HEK293 (cell line): Measurements from ENCODE around the gene SLC39A11.

Source experiments
- CTCF ChIP-seq: fragments of 450-650 bp; formaldehyde crosslinking; IDR thresholded peaks from 2 replicates; pipeline ENCODE4 v1.5.1; 2016; ENCODE audit warnings: missing biosample characterization, missing genetic modification characterization
- PBX3 ChIP-seq: sonication (generic); formaldehyde crosslinking; IDR thresholded peaks from 2 replicates; pipeline ENCODE4 v1.8.1; 2022; ENCODE audit warnings: mild to moderate bottlenecking, moderate library complexity, missing genetic modification reagents
- RBAK ChIP-seq: fragments of 450-650 bp; formaldehyde crosslinking; IDR thresholded peaks from 2 replicates; pipeline ENCODE4 v1.5.1; 2016; ENCODE audit warnings: missing biosample characterization, missing genetic modification characterization
- SP2 ChIP-seq: fragments of 450-650 bp; formaldehyde crosslinking; IDR thresholded peaks from 2 replicates; pipeline ENCODE4 v1.5.1; 2016; ENCODE audit warnings: missing biosample characterization, missing genetic modification characterization
- ZBTB49 ChIP-seq: fragments of 450-650 bp; formaldehyde crosslinking; IDR thresholded peaks from 2 replicates; pipeline ENCODE4 v1.5.1; 2016; ENCODE audit warnings: missing biosample characterization, missing genetic modification characterization, low read depth
- ZFP37 ChIP-seq: fragments of 450-650 bp; formaldehyde crosslinking; IDR thresholded peaks from 2 replicates; pipeline ENCODE4 v1.5.1; 2016; ENCODE audit warnings: missing biosample characterization, missing genetic modification characterization
- ZIC2 ChIP-seq: fragments of 450-650 bp; formaldehyde crosslinking; IDR thresholded peaks from 2 replicates; pipeline ENCODE4 v1.5.1; 2016; ENCODE audit warnings: missing biosample characterization, missing genetic modification characterization
- ZNF10 ChIP-seq: fragments of 450-650 bp; formaldehyde crosslinking; IDR thresholded peaks from 2 replicates; pipeline ENCODE4 v1.5.1; 2017; ENCODE audit warnings: missing biosample characterization, missing genetic modification characterization
- ZNF121 ChIP-seq: fragments of 450-650 bp; formaldehyde crosslinking; IDR thresholded peaks from 2 replicates; pipeline ENCODE4 v1.5.1; 2016; ENCODE audit warnings: missing biosample characterization, missing genetic modification characterization
- ZNF132 ChIP-seq: fragments of 450-650 bp; formaldehyde crosslinking; IDR thresholded peaks from 2 replicates; pipeline ENCODE4 v1.5.1; 2017; ENCODE audit warnings: missing biosample characterization, missing genetic modification characterization, borderline replicate concordance
- ZNF184 ChIP-seq: fragments of 450-650 bp; IDR thresholded peaks from 2 replicates; pipeline ENCODE4 v1.5.1; 2018; ENCODE audit warnings: missing biosample characterization, mild to moderate bottlenecking, missing genetic modification characterization
- ZNF362 ChIP-seq: fragments of 450-650 bp; formaldehyde crosslinking; IDR thresholded peaks from 2 replicates; pipeline ENCODE4 v1.5.1; 2016; ENCODE audit warnings: missing biosample characterization, missing genetic modification characterization
- ZNF792 ChIP-seq: fragments of 450-650 bp; formaldehyde crosslinking; IDR thresholded peaks from 2 replicates; pipeline ENCODE4 v1.5.1; 2016; ENCODE audit warnings: missing biosample characterization, missing genetic modification characterization
- ZSCAN23 ChIP-seq: fragments of 450-650 bp; formaldehyde crosslinking; IDR thresholded peaks from 2 replicates; pipeline ENCODE4 v1.5.1; 2016; ENCODE audit warnings: missing biosample characterization, missing genetic modification characterization

- no peak for TF ChIP-seq SP2 (tag by site-specific recombination)
- TF ChIP-seq ZSCAN23 (tag by site-specific recombination): no peak
- TF ChIP-seq ZBTB49 (tag by site-specific recombination): no peak
- TF ChIP-seq ZNF121 (tag by site-specific recombination): no peak
- no peak for TF ChIP-seq ZNF184 (tag by site-specific recombination)
- no peak for TF ChIP-seq CTCF (tag by site-specific recombination)
- TF ChIP-seq RBAK (tag by site-specific recombination): no peak
- TF ChIP-seq ZFP37: no peak
- TF ChIP-seq ZNF362: no peak
- TF ChIP-seq ZNF792 (tag by site-specific recombination): no peak
- TF ChIP-seq ZNF132 (tag by site-specific recombination): no peak
- TF ChIP-seq PBX3 (CRISPR knock-in tag): no peak
- no peak for TF ChIP-seq ZNF10 (tag by site-specific recombination)
- TF ChIP-seq ZIC2 (tag by site-specific recombination): no peak
These were observed 429.7 kb downstream of the SLC39A11 start for GRCh38 chr17:72662827-72663190.
